ENCODE measurements around the gene CFHR4.
"Not testable (repeated sequence)": the region's sequence is repeated elsewhere in the genome, so short reads cannot be mapped to it uniquely, and the experiment has no call there.

CFHR4 gene

DNA sequence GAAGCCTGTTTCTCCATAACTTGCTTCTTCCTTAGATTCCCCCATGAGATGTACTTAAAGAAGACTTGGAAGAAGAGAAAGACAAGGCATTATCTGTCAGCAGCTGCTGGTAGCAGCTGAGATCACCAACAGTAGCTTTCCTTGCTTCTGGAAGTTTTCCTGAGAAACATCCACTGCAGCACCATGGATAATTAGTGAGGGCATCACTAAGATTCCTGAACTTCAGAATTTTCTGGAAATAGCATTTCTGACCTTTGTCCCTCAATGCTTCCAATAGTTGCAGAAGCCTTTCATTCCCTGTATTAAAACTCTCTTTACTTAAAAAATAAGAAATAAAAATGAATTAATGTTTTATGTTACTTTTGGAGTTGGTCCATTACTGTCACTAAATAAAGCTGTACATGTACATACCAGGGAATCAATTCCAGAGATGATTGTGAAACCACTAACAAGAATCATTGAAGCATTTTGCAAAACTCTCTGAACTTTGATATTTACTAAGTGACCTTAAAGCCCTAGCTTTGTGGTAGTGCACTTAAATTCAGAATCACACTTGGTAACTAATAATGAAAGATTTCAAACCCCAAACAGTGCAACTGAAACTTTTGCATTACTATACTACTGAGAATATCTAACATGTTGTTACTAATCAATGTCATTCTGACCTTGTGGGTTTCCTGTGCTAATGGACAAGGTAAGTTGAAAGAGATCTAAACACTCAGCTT lies at the start of gene CFHR4:
Gene CFHR4 (plus strand): TSS at position 538 of the 725 bp plus-strand sequence. CDS start 99 bp downstream, at position 637.
- TF ChIP-seq CTCF (conservative IDR thresholded peaks at IDR 0.05) = no peak
- H3K27ac ChIP-seq = no peak within 1 kb of the TSS

DNA sequence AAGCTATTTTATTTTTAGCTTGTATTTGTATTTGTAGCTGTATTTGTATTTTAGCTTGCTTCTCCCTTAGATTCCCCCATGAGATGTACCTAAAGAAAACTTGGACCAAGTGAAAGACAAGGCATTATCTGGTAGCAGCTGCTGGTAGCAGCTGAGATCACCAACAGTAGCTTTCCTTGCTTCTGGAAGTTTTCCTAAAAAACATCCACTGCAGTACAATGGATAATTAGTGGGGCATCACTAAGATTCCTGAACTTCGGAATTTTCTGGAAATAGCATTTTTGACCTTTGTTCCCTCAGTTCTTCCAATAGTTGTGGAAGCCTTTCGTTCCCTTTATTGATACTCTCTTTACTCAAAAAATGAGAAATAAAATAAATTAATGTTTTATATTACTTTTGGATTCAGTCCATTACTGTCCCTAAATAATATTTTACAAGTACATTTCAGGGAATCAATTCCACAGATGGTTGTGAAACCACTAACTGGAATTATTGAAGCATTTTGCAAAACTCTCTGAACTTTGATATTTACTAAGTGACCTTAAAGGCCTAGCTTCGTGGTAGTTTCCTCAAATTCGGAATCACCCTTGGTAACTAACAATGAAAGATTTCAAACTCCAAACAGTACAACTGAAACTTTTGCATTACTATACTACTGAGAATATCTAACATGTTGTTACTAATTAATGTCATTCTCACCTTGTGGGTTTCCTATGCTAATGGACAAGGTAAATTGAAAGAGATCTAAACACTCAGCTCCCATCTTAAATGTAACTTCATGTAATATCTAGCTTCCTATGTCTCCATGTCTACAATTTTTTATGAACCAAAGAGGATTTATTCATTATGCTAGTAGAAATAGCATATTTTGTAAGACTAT lies 38.0 kb upstream of the CFHR4 start:
- not testable (repeated sequence) for H3K27ac ChIP-seq

- TF ChIP-seq CTCF (conservative IDR thresholded peaks at IDR 0.05) = no peak
- H3K27ac ChIP-seq = no peak overlapping the region
Observed at GRCh38 chr1:196856053-196856452, 31.8 kb upstream of the CFHR4 start.

- no peak for TF ChIP-seq CTCF (conservative IDR thresholded peaks at IDR 0.05)
Observed at GRCh38 chr1:196857188-196857587, 30.7 kb upstream of the CFHR4 start.

DNA sequence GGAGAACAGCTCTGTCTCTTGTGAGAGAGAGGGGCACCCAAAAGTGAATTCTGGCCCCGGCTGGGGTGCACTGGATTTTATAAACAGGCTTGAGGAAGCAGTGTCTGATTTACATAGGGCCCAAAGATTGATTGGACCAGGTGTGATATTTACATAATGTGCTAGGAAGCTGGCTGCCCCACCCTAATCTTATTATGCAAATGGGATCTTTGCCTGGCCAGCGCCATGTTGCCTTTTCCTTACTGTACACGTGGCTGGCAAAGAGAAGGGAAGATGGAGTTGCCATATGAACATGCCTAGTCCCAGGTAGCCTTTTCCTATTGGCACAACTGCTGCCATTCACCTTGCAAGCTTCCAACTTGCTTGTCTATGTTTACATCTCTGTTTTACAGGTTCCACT lies 29.0 kb upstream of the CFHR4 start:
- TF ChIP-seq CTCF (conservative IDR thresholded peaks at IDR 0.05) = no peak
- no peak overlapping the region for H3K27ac ChIP-seq

More at GRCh38 chr1:196857188-196857587, 30.7 kb upstream of the CFHR4 start:
- no peak overlapping the region for H3K27ac ChIP-seq

- H3K27ac ChIP-seq = no peak overlapping the region
- TF ChIP-seq CTCF (conservative IDR thresholded peaks at IDR 0.05) = no peak
Observed at GRCh38 chr1:196860323-196860884, 27.4 kb upstream of the CFHR4 start.

DNA sequence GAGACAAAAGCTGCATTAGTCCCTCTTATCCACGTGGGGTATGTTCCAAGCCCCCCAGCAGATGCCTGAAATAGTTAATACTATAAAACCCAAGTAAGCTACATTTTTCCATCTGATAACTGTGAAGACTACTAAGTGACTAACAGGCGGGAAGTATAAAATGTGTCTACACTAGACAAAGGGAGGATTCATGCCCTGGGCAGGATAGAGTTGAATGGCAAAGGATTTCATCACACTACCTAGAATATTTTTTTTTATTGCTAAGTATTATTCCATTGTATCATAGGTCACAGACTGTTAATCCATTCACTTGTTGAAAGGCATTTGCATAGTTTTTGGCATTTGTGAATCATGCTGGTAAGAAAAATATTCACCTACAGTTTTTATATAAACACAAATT lies 26.4 kb upstream of the CFHR4 start:
- no peak overlapping the region for H3K27ac ChIP-seq
- no peak for TF ChIP-seq CTCF (conservative IDR thresholded peaks at IDR 0.05)

All from VCaP (cell line).